Stimulated activated CD8-positive, alpha-beta memory T cell treated with anti-CD3 and anti-CD28 coated beads, Interleukin-12 subunit alpha, Interleukin-12 subunit beta, amount 100 ng/mL, for 24 hours (primary cell): ENCODE measurements around the gene UCKL1.

Experiments used
- DNase-seq: peaks from one replicate; pipeline ENCODE4 v3.0.0-alpha.2; 2020; ENCODE audit errors: extremely low read depth

UCKL1 gene

GRCh38 chr20:63958964-63959698 is 2.9 kb upstream of the UCKL1 start:
- no peak for DNase-seq

GRCh38 chr20:63958471-63958870 is 2.3 kb upstream of the UCKL1 start:
- DNase-seq, result no peak

GRCh38 chr20:63957690-63958441 is 1.6 kb upstream of the UCKL1 start:
- no peak for DNase-seq

- DNase-seq, result no peak
These were observed 931 bp upstream of the UCKL1 start for GRCh38 chr20:63957004-63957689.

GRCh38 chr20:63956664-63957003 is 418 bp upstream of the UCKL1 start:
- no peak for DNase-seq

- DNase-seq, result no peak
These were observed 862 bp downstream of the UCKL1 start for GRCh38 chr20:63955281-63955826.

DNA sequence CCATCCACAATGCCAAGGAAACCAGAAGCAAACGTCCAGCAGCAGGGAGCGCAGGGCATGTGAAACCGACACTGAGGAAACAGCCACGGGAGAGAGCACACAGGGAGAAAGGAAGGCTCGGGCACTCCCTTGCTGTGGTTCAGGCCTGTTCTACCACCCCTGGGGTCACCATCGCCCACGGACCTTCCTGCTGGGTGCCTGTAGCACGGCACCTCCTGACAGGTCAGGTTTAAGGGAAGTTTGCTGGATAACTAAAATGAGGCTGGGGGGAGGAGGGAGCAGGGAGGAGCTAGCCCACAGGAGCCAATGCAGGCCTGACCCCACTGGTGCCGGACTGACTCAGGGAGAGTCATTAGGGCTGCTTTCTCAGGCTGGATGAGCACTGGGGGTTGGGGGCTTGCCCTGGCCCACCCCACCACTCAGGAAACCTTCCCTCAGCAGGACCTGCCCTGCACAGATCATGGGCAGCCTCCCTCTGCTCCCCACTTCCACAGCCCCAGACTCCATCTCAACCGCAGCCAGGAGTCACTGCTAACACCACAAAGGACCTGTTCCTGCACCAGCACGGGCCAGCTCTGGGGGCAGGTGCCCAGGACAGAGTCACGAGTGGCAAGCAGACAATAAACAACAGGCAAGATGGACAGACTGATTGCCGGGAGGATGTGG is 2.3 kb downstream of the UCKL1 start:
- DNase-seq, result no peak

DNA sequence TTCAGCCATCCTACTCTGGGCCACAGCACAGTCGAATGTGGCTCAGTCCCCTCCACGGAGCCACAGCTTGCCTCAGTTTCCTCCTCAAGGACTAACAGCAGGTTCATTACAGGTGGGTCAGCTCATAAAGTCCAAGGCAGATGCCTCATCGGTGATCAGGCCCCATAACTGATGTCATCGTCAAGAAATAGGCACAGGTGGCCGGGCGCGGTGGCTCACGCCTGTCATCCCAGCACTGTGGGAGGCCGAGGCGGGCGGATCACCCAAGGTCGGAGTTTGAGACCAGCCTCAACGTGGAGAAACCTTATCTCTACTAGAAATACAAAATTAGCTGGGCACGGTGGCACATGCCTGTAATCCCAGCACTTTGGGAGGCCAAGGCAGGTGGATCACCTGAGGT is 3.4 kb downstream of the UCKL1 start:
- no peak for DNase-seq

DNA sequence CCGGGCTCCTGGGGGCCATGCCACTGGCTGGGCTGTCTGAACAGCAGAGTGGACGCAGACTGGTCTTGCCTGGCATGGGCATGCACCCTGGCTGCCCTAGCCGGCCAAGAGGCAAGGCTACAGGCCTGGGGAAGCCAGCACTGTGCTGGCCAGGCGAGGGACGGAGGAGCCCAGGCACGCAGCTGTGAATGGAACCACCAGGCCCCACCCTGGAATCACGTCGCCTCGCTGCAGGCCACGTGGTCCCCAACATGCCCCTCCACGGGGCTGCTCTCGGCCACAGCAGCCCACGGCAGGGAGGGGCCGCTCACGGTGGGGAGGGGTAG is 4.0 kb downstream of the UCKL1 start:
- DNase-seq, result no peak

DNA sequence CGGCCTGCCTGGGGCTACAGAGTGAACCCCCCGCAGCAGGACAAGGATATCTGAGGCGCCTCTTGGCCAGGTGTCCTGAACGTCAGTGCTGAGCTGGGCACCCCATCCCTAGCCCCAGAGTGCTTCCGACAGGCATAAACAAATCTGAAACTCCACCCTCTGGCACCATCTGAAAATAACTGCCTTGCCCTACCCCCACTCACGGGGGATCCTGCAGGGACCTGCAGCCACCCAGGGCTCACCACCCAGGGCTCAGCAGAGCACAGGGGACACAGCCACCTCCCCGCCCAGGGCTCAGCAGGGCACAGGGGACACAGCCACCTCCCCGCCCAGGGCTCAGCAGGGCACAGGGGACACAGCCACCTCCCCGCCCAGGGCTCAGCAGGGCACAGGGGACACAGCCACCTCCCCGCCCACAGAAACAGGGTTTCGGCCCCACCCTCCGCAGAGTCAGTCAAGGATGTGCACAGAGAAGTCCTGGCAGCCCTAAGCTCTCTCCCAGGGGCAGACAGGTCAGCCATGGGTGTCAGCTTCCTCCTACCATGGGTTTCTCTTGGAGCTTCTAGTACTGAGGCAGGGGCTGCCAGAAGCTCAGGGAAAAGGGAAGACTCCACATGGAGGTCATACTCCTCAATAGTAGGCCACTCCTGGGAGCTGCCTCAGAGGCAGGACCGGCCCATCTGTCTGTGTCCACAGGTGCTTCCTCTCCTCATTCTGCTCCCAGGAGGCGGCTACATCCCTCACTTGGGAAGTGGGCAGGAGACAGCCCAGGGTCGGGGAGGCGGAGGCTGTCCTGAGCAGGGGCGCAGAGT is 4.6 kb downstream of the UCKL1 start:
- DNase-seq, result no peak

GRCh38 chr20:63950701-63951397 is 5.4 kb downstream of the UCKL1 start:
- no peak for DNase-seq

- no peak for DNase-seq
These were observed 8.4 kb downstream of the UCKL1 start for GRCh38 chr20:63947638-63948456.

- no peak for DNase-seq
These were observed 9.1 kb downstream of the UCKL1 start for GRCh38 chr20:63946986-63947637.

DNA sequence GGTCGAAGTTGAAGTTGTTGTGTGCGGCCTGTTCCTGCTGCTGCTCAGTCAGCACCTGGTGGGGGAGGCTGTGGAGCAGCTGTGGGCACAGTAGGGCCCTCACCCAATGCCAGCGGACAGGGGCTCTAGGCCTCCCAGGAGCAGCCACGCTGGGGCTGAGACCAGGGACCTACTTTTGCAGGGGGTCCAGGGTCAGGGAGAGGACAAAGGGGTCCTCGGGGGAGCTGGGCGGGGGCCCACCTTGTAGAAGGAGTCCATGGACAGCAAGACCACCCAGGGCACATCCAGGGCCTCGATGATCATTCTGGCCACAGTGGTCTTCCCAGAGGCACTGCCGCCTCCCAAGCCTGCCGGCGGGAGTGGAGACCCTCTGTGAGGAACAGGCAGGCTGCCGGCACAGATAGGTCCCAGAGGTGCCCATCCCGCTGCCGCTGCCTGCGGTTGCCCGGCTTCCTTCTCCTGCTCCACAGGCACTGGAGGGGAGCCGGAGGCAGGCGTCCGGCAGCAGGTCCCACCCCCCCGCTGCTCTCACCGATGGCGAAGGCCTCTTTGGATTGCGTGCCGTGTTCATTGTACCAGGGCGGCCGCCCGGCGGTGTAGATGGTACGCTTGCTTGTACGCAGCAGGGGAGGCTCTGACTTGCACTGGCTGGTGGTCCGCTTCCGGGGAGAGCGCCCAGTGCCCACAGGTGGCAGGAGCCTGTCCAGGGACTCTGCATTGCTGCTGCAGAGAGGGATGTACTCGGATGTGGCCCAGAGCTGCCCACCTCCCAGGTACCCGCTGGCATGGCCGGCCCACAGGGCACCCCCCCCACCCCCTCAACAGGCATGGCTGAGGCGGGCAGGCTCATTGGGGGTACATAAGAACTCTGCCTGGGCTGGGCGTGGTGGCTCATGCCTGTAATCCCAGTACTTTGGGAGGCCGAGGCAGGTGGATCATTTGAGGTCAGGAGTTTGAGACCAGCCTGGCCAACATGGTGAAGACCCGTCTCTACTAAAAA is 10.0 kb downstream of the UCKL1 start:
- no peak for DNase-seq

- no peak for DNase-seq
These were observed 11.1 kb downstream of the UCKL1 start for GRCh38 chr20:63945031-63945658.

GRCh38 chr20:63944078-63944941 is 11.9 kb downstream of the UCKL1 start:
- DNase-seq, result no peak

DNA sequence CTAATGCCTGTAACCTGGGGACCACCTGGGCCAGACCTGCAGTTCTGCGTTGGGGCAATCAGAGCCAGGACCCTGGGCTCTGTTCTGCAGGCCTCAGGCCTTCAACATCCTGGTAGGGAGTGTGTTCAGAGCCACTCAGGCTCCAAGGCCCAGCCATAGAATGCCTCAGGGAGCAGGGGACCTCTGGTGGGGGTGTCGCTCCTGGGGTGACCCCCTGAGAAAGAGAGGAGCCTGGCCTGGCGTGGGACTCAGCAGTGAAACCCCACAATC is 12.5 kb downstream of the UCKL1 start:
- DNase-seq, result no peak
